ENCODE data around the gene ANOS1. TPM values are rescaled to one million over a fixed set of nuclear protein-coding genes. Genes with fewer than 3 reads are reported as not detected.

ANOS1 gene
- total and polyA plus RNA-seq, 2 of the 8 experiments (the other 6 are each of a cell fraction or from before 2014, with no cell fraction given) = 34.4 to 59.0 TPM

GRCh38 chrX:8520178-8520577 is 211.8 kb downstream of the ANOS1 start:
- FAIRE-seq (no peak), DNase-seq (ENCODE audit: low read depth in 1 of 2, low spot score in 2 of 2) (no peak)
- Histone ChIP-seq H2BK15ac (ENCODE audit: low read length) (no peak overlapping the region), H3K36me3 (ENCODE audit: control insufficient read depth in 2 of 4, insufficient read depth in 4 of 4, low read length in 3 of 4) (no peaks in the 10 kb centered on the region), H3K23ac (ENCODE audit: insufficient read length) (no peak overlapping the region), H2BK5ac (ENCODE audit: low read depth, low read length) (no peak overlapping the region), H4K8ac (ENCODE audit: extremely low read depth, insufficient read depth, low read length) (no peak overlapping the region), H3K27ac (ENCODE audit: low read depth, low read length) (no peak overlapping the region), H2BK12ac (ENCODE audit: low read depth, low read length) (no peak overlapping the region; the same call in 1 of the 2 replicates), H3K4ac (replicated peaks; ENCODE audit: insufficient read length, low read depth, low read length) (no peak overlapping the region), H4K5ac (ENCODE audit: insufficient read length, low read depth, low read length) (no peak overlapping the region), H3K56ac (replicated peaks; ENCODE audit: insufficient read length, low read depth, low read length) (no peak overlapping the region), H3K79me1 (ENCODE audit: low read depth, low read length) (no peaks in the 10 kb centered on the region), H4K91ac (replicated peaks; ENCODE audit: insufficient read length, low read length) (no peak overlapping the region), H3K18ac (ENCODE audit: extremely low read depth, low read length) (no peak overlapping the region), H3K23me2 (ENCODE audit: low read depth, low read length) (no peaks in the 10 kb centered on the region), H3K9ac (replicated peaks in 1 of 4; ENCODE audit: extremely low read depth in 1 of 4, low read depth in 3 of 4, low read length in 3 of 4) (no peak overlapping the region), H3K14ac (ENCODE audit: insufficient read length) (no peak overlapping the region), H2AFZ (ENCODE audit: low read length) (no peak overlapping the region), H4K20me1 (replicated peaks in 1 of 2; ENCODE audit: control insufficient read depth in 1 of 2, insufficient read depth in 2 of 2, low read length in 2 of 2) (no peaks in the 10 kb centered on the region), H3K9me3 (ENCODE audit: insufficient read depth in 2 of 2, low read depth in 1 of 2, low read length in 1 of 2) (no peaks in the 10 kb centered on the region), H3K4me3 (ENCODE audit: extremely low read depth in 1 of 4, insufficient read depth in 2 of 4, low read depth in 3 of 4, low read length in 4 of 4) (no peak overlapping the region), H3K4me2 (ENCODE audit: insufficient read depth in 1 of 2, low read depth in 2 of 2, low read length in 2 of 2) (no peak overlapping the region), H2BK120ac (replicated peaks; ENCODE audit: low read depth, low read length) (no peak overlapping the region), H2AK5ac (ENCODE audit: low read depth, low read length) (no peak overlapping the region), H3K27me3 (replicated peaks in 1 of 4; ENCODE audit: control insufficient read depth in 3 of 4, extremely low read depth in 1 of 4, insufficient read depth in 3 of 4, low read length in 3 of 4) (no peaks in the 10 kb centered on the region), H3K4me1 (replicated peaks in 1 of 4; ENCODE audit: control insufficient read depth in 3 of 4, insufficient read depth in 4 of 4, low read length in 3 of 4) (no peaks in the 10 kb centered on the region), H2BK20ac (ENCODE audit: low read length) (no peak overlapping the region), H3K79me2 (ENCODE audit: control insufficient read depth in 1 of 2, insufficient read depth in 2 of 2, low read length in 2 of 2) (no peaks in the 10 kb centered on the region)
- ChIA-PET POLR2A (ENCODE audit: partially characterized antibody) (no interaction called here), CTCF (ENCODE audit: partially characterized antibody) (no interaction called here)
- WGBS, 2 experiments (ENCODE audit: extremely low coverage in 1 of 2, insufficient coverage in 1 of 2, insufficient read length in 1 of 2, insufficient replicate concordance in 2 of 2, low coverage in 1 of 2, low lambda C conversion rate in 2 of 2, missing lambda C conversion rate in 1 of 2) = 65% methylated on average over 2 of the region's 3 CpGs; no CpG with 5 or more reads in 1 of the 2 experiments
- TF ChIP-seq SAP30 (IDR thresholded peaks at IDR 0.05; ENCODE audit: insufficient read depth, insufficient replicate concordance, low read length) = no peak
- no peak for TF ChIP-seq SIRT6 (IDR thresholded peaks at IDR 0.05; ENCODE audit: low read length)
- TF ChIP-seq RFX5 (IDR thresholded peaks at IDR 0.05; ENCODE audit: borderline replicate concordance, low read depth, low read length) = no peak
- TF ChIP-seq CREB1 (IDR thresholded peaks at IDR 0.05) = no peak
- TF ChIP-seq GABPA (IDR thresholded peaks at IDR 0.05; ENCODE audit: borderline replicate concordance, insufficient read depth, low read length) = no peak
- no peak for TF ChIP-seq CHD2 (IDR thresholded peaks at IDR 0.05; ENCODE audit: low read length)
- TF ChIP-seq TBP (IDR thresholded peaks at IDR 0.05; ENCODE audit: low read depth, low read length) = no peak
- no peak for TF ChIP-seq TEAD4 (IDR thresholded peaks at IDR 0.05; ENCODE audit: low read depth, low read length)
- no peak for TF ChIP-seq KDM4A (IDR thresholded peaks at IDR 0.05; ENCODE audit: low read depth, low read length, severe bottlenecking)
